HepG2 (cell line): Measurements from ENCODE around the gene ALDH3B1. TPM values are rescaled to one million over a fixed set of nuclear protein-coding genes. Genes with fewer than 3 reads are reported as not detected.
A peak's percentile ranks its signal among the peaks of the same experiment; 100 is the strongest.

Source experiments
- ATAC-seq: fragments of 200-7000 bp; cut with Tn5 transposase; 3 replicates; pipeline ENCODE4 v1.9.1; 2020; ENCODE audit warnings: mild to moderate bottlenecking, moderate library complexity
- BruUV-seq: library from RNA; stranded (reverse); fragments of 400-500 nt; replicated peaks from 2 replicates; lab custom pipeline; 2021; lab: Mats Ljungman, UMichigan
- CTCF ChIA-PET: fragments of 300-600 bp; formaldehyde crosslinking; extraction: SDS; loops from one replicate; lab custom pipeline; 2021; ENCODE audit warnings: low total read pairs, inconsistent platforms, low intra/inter-chr PET ratio; lab: Yijun Ruan, JAX
- POLR2A ChIA-PET: fragments of 350-600 bp; sonication (Branson Sonifier 250); formaldehyde crosslinking; loops from one replicate; lab custom pipeline; 2020; ENCODE audit warnings: antibody characterized with exemption, inconsistent platforms; lab: Yijun Ruan, JAX
- DNase-seq: peaks from one replicate; pipeline ENCODE4 v3.0.0-alpha.2; 2015; ENCODE audit warnings: low spot score
- FAIRE-seq: peaks from 3 replicates; lab custom pipeline; 2011; peaks lifted over from hg19 to GRCh38; lab: Jason Lieb, UNC
- H2AFZ ChIP-seq: one replicate; pipeline ENCODE4 v1.6.1; 2011; ENCODE audit warnings: low read length, inconsistent platforms
- H3K27ac ChIP-seq: fragments of 300-600 bp; 3 replicates; pipeline ENCODE4 v1.8.0; 2011; ENCODE audit warnings: mixed run types, mild to moderate bottlenecking, mixed read lengths, low read length, inconsistent platforms; ENCODE audit not compliant: insufficient read depth; ENCODE audit errors: extremely low read length
- H3K27me3 ChIP-seq, 2 experiments: fragments of 200-600 bp in 1 of 2; 2 replicates in 1 of 2; 3 replicates in 1 of 2; pipeline versions ENCODE4 v1.6.0 to v1.8.0; 2011; ENCODE audit warnings: low read length in 2 of 2, mild to moderate bottlenecking in 2 of 2, moderate library complexity in 2 of 2, inconsistent platforms in 1 of 2; ENCODE audit not compliant: insufficient read depth in 2 of 2, control insufficient read depth in 1 of 2
- H3K36me3 ChIP-seq, 2 experiments: fragments of 200-600 bp in 1 of 2; replicated peaks in 1 of 2; 2 replicates in 1 of 2; 3 replicates in 1 of 2; pipeline versions ENCODE4 v1.5.1 to v1.8.0; 2011; ENCODE audit warnings: low read length in 2 of 2, inconsistent platforms in 1 of 2; ENCODE audit not compliant: insufficient read depth in 2 of 2, control insufficient read depth in 1 of 2
- H3K4me1 ChIP-seq: 2 replicates; pipeline ENCODE4 v1.5.1; 2012; ENCODE audit warnings: low read length, inconsistent platforms; ENCODE audit not compliant: insufficient read depth
- H3K4me2 ChIP-seq: 2 replicates; pipeline ENCODE4 v1.6.0; 2011; ENCODE audit warnings: low read depth, low read length, inconsistent platforms
- H3K4me3 ChIP-seq, 3 experiments: fragments of 200-600 bp in 1 of 3; sonication (generic), shearing (Covaris generic) in 1 of 3; replicated peaks in 1 of 3; 2 replicates each; pipeline ENCODE4 v1.5.1; 2011 to 2016; ENCODE audit warnings: low read length in 3 of 3, inconsistent platforms in 2 of 3, low read depth in 2 of 3, mild to moderate bottlenecking in 2 of 3, control low read depth in 1 of 3, mixed read lengths in 1 of 3; ENCODE audit not compliant: insufficient read depth in 1 of 3
- H3K79me2 ChIP-seq: one replicate; pipeline ENCODE4 v1.6.1; 2011; ENCODE audit warnings: low read length, inconsistent platforms; ENCODE audit not compliant: insufficient read depth
- H3K9ac ChIP-seq: 2 replicates; pipeline ENCODE4 v1.6.0; 2011; ENCODE audit warnings: mild to moderate bottlenecking, low read depth, low read length, inconsistent platforms; ENCODE audit not compliant: insufficient read depth
- H3K9me3 ChIP-seq: 2 replicates; pipeline ENCODE4 v1.5.1; 2012; ENCODE audit warnings: mild to moderate bottlenecking, low read length
- H4K20me1 ChIP-seq: 2 replicates; pipeline ENCODE4 v1.6.0; 2011; ENCODE audit warnings: inconsistent platforms, mild to moderate bottlenecking, low read length, moderate library complexity; ENCODE audit not compliant: insufficient read depth
- CSRNP1 ChIP-seq: sonication (generic); formaldehyde crosslinking; IDR thresholded peaks from 2 replicates; pipeline ENCODE4 v1.8.1; 2023; ENCODE audit warnings: mild to moderate bottlenecking, missing genetic modification reagents
- HCFC1 ChIP-seq: fragments of 150-350 bp; IDR thresholded peaks from 2 replicates; pipeline ENCODE4 v1.6.1; 2014; ENCODE audit warnings: low read depth, low read length
- HNRNPL ChIP-seq: fragments of 200-400 bp; formaldehyde crosslinking; IDR thresholded peaks from 2 replicates; pipeline ENCODE4 v1.6.1; 2017; ENCODE audit warnings: mild to moderate bottlenecking, low read depth, low read length
- HOXA3 ChIP-seq: sonication (generic); formaldehyde crosslinking; IDR thresholded peaks from 2 replicates; pipeline ENCODE4 v1.5.0; 2020; ENCODE audit warnings: missing genetic modification reagents
- KDM1A ChIP-seq: IDR thresholded peaks from 2 replicates; pipeline ENCODE4 v1.6.1; 2016; ENCODE audit warnings: missing compliant biosample characterization
- MXD4 ChIP-seq: IDR thresholded peaks from 2 replicates; pipeline ENCODE4 v1.6.1; 2016; ENCODE audit warnings: mild to moderate bottlenecking, missing biosample characterization, missing genetic modification reagents
- MXI1 ChIP-seq: IDR thresholded peaks from 3 replicates; pipeline ENCODE4 v1.6.1; 2012; ENCODE audit warnings: low read depth, low read length, inconsistent platforms, borderline replicate concordance
- NBN ChIP-seq: fragments of 450-650 bp; conservative IDR thresholded peaks from 2 replicates; pipeline ENCODE4 v1.6.1; 2017
- NFATC3 ChIP-seq: sonication (generic); formaldehyde crosslinking; IDR thresholded peaks from 2 replicates; pipeline ENCODE4 v1.5.1; 2020; ENCODE audit warnings: mild to moderate bottlenecking, missing genetic modification reagents
- PHF8 ChIP-seq: sonication (generic); formaldehyde crosslinking; IDR thresholded peaks from 2 replicates; pipeline ENCODE4 v1.5.0; 2020; ENCODE audit warnings: missing genetic modification reagents
- POGZ ChIP-seq: sonication (generic); formaldehyde crosslinking; IDR thresholded peaks from 2 replicates; pipeline ENCODE4 v1.4.0; 2020; ENCODE audit warnings: mild to moderate bottlenecking, missing genetic modification reagents
- SIX1 ChIP-seq: sonication (generic); formaldehyde crosslinking; IDR thresholded peaks from 2 replicates; pipeline ENCODE4 v1.4.0; 2020; ENCODE audit warnings: missing genetic modification reagents, borderline replicate concordance
- SP5 ChIP-seq: IDR thresholded peaks from 2 replicates; pipeline ENCODE4 v1.6.1; 2016; ENCODE audit warnings: low read depth, borderline replicate concordance
- TERF1 ChIP-seq: sonication (generic); formaldehyde crosslinking; IDR thresholded peaks from 2 replicates; pipeline ENCODE4 v1.8.0; 2022; ENCODE audit warnings: mild to moderate bottlenecking, missing genetic modification reagents, moderate library complexity
- TFDP2 ChIP-seq: sonication (generic); formaldehyde crosslinking; IDR thresholded peaks from 2 replicates; pipeline ENCODE4 v1.4.0; 2020; ENCODE audit warnings: missing genetic modification reagents
- ZMAT3 ChIP-seq: sonication (generic); formaldehyde crosslinking; conservative IDR thresholded peaks from 2 replicates; pipeline ENCODE4 v1.7.0; 2021; ENCODE audit warnings: missing genetic modification reagents
- ZMAT5 ChIP-seq: sonication (generic); formaldehyde crosslinking; IDR thresholded peaks from 2 replicates; pipeline ENCODE4 v1.5.0; 2020; ENCODE audit warnings: mild to moderate bottlenecking, low read depth, missing genetic modification reagents, borderline replicate concordance
- ZNF235 ChIP-seq: sonication (generic); formaldehyde crosslinking; IDR thresholded peaks from 2 replicates; pipeline ENCODE4 v1.8.1; 2023; ENCODE audit warnings: mild to moderate bottlenecking, missing genetic modification reagents, borderline replicate concordance
- ZNF761 ChIP-seq: sonication (generic); formaldehyde crosslinking; conservative IDR thresholded peaks from 2 replicates; pipeline ENCODE4 v1.4.0; 2020; ENCODE audit warnings: mild to moderate bottlenecking, missing genetic modification reagents
- WGBS: methylation state at CpG from one replicate; pipeline ENCODE4 v1.1.6; 2017; ENCODE audit warnings: low lambda C conversion rate; 5-methylcytosine and 5-hydroxymethylcytosine counted together
- in situ Hi-C: cut with HindIII; loops from 2 replicates; pipeline ENCODE4 v1.10.0; 2017; ENCODE audit warnings: low pct_unique_long_range_greater_than_20kb; ENCODE audit not compliant: extremely low pct_ligation_motif_present
- intact Hi-C: fragments of 100-400 bp; cut with micrococcal nuclease; formaldehyde crosslinking; loops from one replicate; pipeline ENCODE4 v1.10.0; 2022; ENCODE audit not compliant: unreplicated experiment
- polyA plus RNA-seq, 8 experiments: library from polyadenylated mRNA; depleted of rRNA in 3 of 8; stranded (reverse) in 7 of 8; unstranded in 1 of 8; fragments of >200 nt; fragmentation: Illumina TruSeq in 4 of 8; extraction: Trizol in 4 of 8; gene quantifications; 2 replicates each; pipeline versions ENCODE4 v1.2.1 to v1.2.3, GENCODE V29; 2011 to 2016; ENCODE audit warnings: low read depth in 4 of 8, missing spikeins in 1 of 8, mixed read lengths in 1 of 8; ENCODE audit not compliant: insufficient read depth in 1 of 8
- total RNA-seq, 5 experiments: library from RNA; depleted of rRNA; stranded (reverse); fragments of >200 nt; fragmentation: Illumina TruSeq; extraction: Trizol; gene quantifications; 2 replicates each; pipeline ENCODE4 v1.2.3, GENCODE V29; 2016; ENCODE audit warnings: low read depth in 1 of 5

The ALDH3B1 gene
- total and polyA plus RNA-seq, 2 of the 13 experiments (the other 11 are each of a cell fraction or from before 2014, with no cell fraction given): 4.0 to 6.7 TPM

- TF ChIP-seq HNRNPL (0 out of 2 replicates have a peak, but pooled peaks have one; percentile 28), TERF1 (no peak), MXI1 (no peak), ZNF761 (CRISPR knock-in tag) (no peak), ZMAT3 (CRISPR knock-in tag) (no peak), TFDP2 (CRISPR knock-in tag) (no peak), HOXA3 (CRISPR knock-in tag) (peak; percentile 23; the same call in 1 of the 2 replicates), KDM1A (no peak)
These were observed 6.9 kb upstream of the ALDH3B1 start (continued) for GRCh38 chr11:68002938-68003845.

GRCh38 chr11:68003846-68004550 lies 6.1 kb upstream of the ALDH3B1 start, which contains the start of gene UNC93B1:
TSS of gene UNC93B1 (minus strand) at chr11:68004097. CDS start at chr11:68004043, 54 bp downstream.
- Histone ChIP-seq H3K9me3 (no peaks in the 10 kb centered on the region), H3K27me3 (no peaks in the 10 kb centered on the region), H3K36me3 (no peaks in the 10 kb centered on the region), H2AFZ (no peak within 1 kb of the TSS), H3K4me2 (peak within 1 kb of the TSS; percentile 90), H3K4me1 (peaks cover 62% of the 10 kb centered on the region), H3K9ac (peak within 1 kb of the TSS; percentile 55), H3K27ac (peak within 1 kb of the TSS; percentile 19), H3K79me2 (no peaks in the 10 kb centered on the region), H4K20me1 (no peaks in the 10 kb centered on the region), H3K4me3 (peak within 1 kb of the TSS; percentile 54 to 72 (median 61))
- peak; percentile 80 for DNase-seq
- CTCF ChIA-PET: no interaction called here
- intact Hi-C loops (no loop called here), in situ Hi-C loops (no loop called here)
- POLR2A ChIA-PET: no interaction called here
- peak; percentile 55 for FAIRE-seq
- no TSS peak for BruUV-seq
- ATAC-seq: peak; percentile 79
- WGBS: 11% methylated on average over 6 of the region's 64 CpGs
- TF ChIP-seq MXD4 (CRISPR knock-in tag) (no peak), ZNF235 (no peak), PHF8 (CRISPR knock-in tag) (peak; percentile 47), NBN (no peak), HCFC1 (no peak), CSRNP1 (CRISPR knock-in tag) (no peak), ZMAT5 (CRISPR knock-in tag) (no peak), NFATC3 (no peak), SIX1 (no peak), SP5 (CRISPR knock-in tag) (peak; percentile 84), POGZ (CRISPR knock-in tag) (no peak)
